Lower leg skin (tissue), 3 donors: ENCODE measurements around the gene ARHGAP5.

Experiments used
- CTCF ChIP-seq, 3 donors: fragments of 450-650 bp; IDR thresholded peaks; one replicate each; pipeline ENCODE4 v1.5.1; 2016; ENCODE audit warnings: antibody characterized with exemption in 3 of 3, mild to moderate bottlenecking in 3 of 3, moderate library complexity in 2 of 3
- POLR2A ChIP-seq, 2 donors: fragments of 450-650 bp; IDR thresholded peaks; one replicate each; pipeline ENCODE4 v1.6.1; 2016 to 2017; ENCODE audit warnings: antibody characterized with exemption in 2 of 2, mild to moderate bottlenecking in 1 of 2, moderate library complexity in 1 of 2

GRCh38 chr14:32192712-32193373, 115.7 kb downstream of the ARHGAP5 start:
- TF ChIP-seq CTCF (IDR thresholded peaks at IDR 0.05) (no peak), POLR2A (IDR thresholded peaks at IDR 0.05) (no peak)
